C4-2B (cell line): ENCODE measurements around the gene LTC4S.

ENCODE experiments used
- H3K27ac ChIP-seq: fragments of 450-650 bp; 2 replicates; pipeline ENCODE4 v1.5.1; 2017
- CTCF ChIP-seq: fragments of 450-650 bp; conservative IDR thresholded peaks from 2 replicates; pipeline ENCODE4 v1.5.1; 2017; ENCODE audit warnings: mild to moderate bottlenecking
- ZFX ChIP-seq: fragments of 450-650 bp; IDR thresholded peaks from 2 replicates; pipeline ENCODE4 v1.6.1; 2017

LTC4S gene

GRCh38 chr5:179777909-179778308, 15.9 kb upstream of the LTC4S start:
- peak overlapping the region; percentile 13 for H3K27ac ChIP-seq
- TF ChIP-seq CTCF (no peak), ZFX (no peak)

- H3K27ac ChIP-seq = no peak overlapping the region
- TF ChIP-seq CTCF (no peak), ZFX (no peak)
These were observed 15.2 kb upstream of the LTC4S start for GRCh38 chr5:179778591-179778990.

- H3K27ac ChIP-seq = no peak overlapping the region
- TF ChIP-seq ZFX (no peak), CTCF (no peak)
These were observed 14.0 kb upstream of the LTC4S start for GRCh38 chr5:179779826-179780225.

- H3K27ac ChIP-seq = no peak overlapping the region
- no peak for TF ChIP-seq ZFX
- no peak for TF ChIP-seq CTCF
These were observed 13.4 kb upstream of the LTC4S start for GRCh38 chr5:179780362-179780761.

GRCh38 chr5:179781846-179782245, 11.9 kb upstream of the LTC4S start:
- H3K27ac ChIP-seq = no peak overlapping the region
- TF ChIP-seq CTCF (no peak), ZFX (no peak)

- no peak overlapping the region for H3K27ac ChIP-seq
- TF ChIP-seq CTCF = no peak
- TF ChIP-seq ZFX = no peak
These were observed 10.7 kb upstream of the LTC4S start for GRCh38 chr5:179783128-179783527.

GRCh38 chr5:179786861-179787260, 6.9 kb upstream of the LTC4S start:
- TF ChIP-seq CTCF (no peak), ZFX (no peak)
- H3K27ac ChIP-seq = no peak overlapping the region
